Left lung (tissue), 10 donors: ENCODE measurements around the gene YIPF7. TPM values are rescaled to one million over a fixed set of nuclear protein-coding genes. Genes with fewer than 3 reads are reported as not detected.

Experiments
- ATAC-seq: fragments of 200-7000 bp; cut with Tn5 transposase; one replicate; pipeline ENCODE4 v1.9.1; 2020; ENCODE audit warnings: moderate library complexity
- DNase-seq, 4 donors: peaks; one replicate each; pipeline ENCODE4 v3.0.0-alpha.2; 2013 to 2020
- H3K27ac ChIP-seq, 2 donors: fragments of 200-600 bp; sonication (generic) in 1 of 2; one replicate each; pipeline versions ENCODE4 v1.5.0 to v1.8.0; 2020 to 2021
- H3K27me3 ChIP-seq, 2 donors: fragments of 200-600 bp; sonication (generic) in 1 of 2; one replicate each; pipeline versions ENCODE4 v1.5.0 to v1.8.0; 2020 to 2021
- H3K36me3 ChIP-seq, 2 donors: fragments of 200-600 bp; sonication (generic) in 1 of 2; one replicate each; pipeline versions ENCODE4 v1.5.0 to v1.8.0; 2020 to 2021
- H3K4me1 ChIP-seq, 2 donors: fragments of 200-600 bp; one replicate each; pipeline ENCODE4 v1.8.0; 2021
- H3K4me3 ChIP-seq, 2 donors: fragments of 200-600 bp; sonication (generic) in 1 of 2; one replicate each; pipeline versions ENCODE4 v1.5.0 to v1.8.0; 2020 to 2021; ENCODE audit warnings: mild to moderate bottlenecking in 1 of 2
- H3K9me3 ChIP-seq, 2 donors: fragments of 200-600 bp; sonication (generic) in 1 of 2; one replicate each; pipeline versions ENCODE4 v1.5.0 to v1.8.0; 2020 to 2021
- intact Hi-C, 2 donors: fragments of 100-400 bp; cut with DNase I; formaldehyde crosslinking; loops; one replicate each; pipeline versions ENCODE4 v1.11.2 to v1.14.2; 2022
- polyA plus RNA-seq, 6 donors: library from polyadenylated mRNA; unstranded; fragments of 120-200 nt; gene quantifications; one replicate each; pipeline ENCODE4 v1.2.1, GENCODE V29; 2013; ENCODE audit not compliant: insufficient read length in 6 of 6
- total RNA-seq, 2 donors: library from RNA; stranded (reverse); fragmentation: NEBNext Ultra II Directional; extraction: Animal tissue kit (Norgen Biotek cat#: 25700); gene quantifications; one replicate each; pipeline ENCODE4 v1.2.1, GENCODE V29; 2021
- TF ChIP-seq, protein P1 (sequence below), 2 donors: fragments of 200-600 bp; sonication (generic) in 1 of 2; IDR thresholded peaks; one replicate each; pipeline versions ENCODE4 v1.5.0 to v1.8.0; 2021; ENCODE audit warnings: antibody characterized with exemption in 2 of 2
- donor health status: DM: no; HTN: yes; CAD: no.
- donor health status: DM: no; HTN: no; CAD: no.

The YIPF7 gene
- total and polyA plus RNA-seq, 8 donors: 0.20 to 0.48 (median 0.33) TPM; not detected in 3

- no peak overlapping the region for H3K27ac ChIP-seq
- no peaks in the 10 kb centered on the region for H3K9me3 ChIP-seq
- DNase-seq (no peak), ATAC-seq (no peak)
- no peak overlapping the region for H3K4me3 ChIP-seq
- intact Hi-C loops: no loop called here
- TF ChIP-seq, protein P1, sequence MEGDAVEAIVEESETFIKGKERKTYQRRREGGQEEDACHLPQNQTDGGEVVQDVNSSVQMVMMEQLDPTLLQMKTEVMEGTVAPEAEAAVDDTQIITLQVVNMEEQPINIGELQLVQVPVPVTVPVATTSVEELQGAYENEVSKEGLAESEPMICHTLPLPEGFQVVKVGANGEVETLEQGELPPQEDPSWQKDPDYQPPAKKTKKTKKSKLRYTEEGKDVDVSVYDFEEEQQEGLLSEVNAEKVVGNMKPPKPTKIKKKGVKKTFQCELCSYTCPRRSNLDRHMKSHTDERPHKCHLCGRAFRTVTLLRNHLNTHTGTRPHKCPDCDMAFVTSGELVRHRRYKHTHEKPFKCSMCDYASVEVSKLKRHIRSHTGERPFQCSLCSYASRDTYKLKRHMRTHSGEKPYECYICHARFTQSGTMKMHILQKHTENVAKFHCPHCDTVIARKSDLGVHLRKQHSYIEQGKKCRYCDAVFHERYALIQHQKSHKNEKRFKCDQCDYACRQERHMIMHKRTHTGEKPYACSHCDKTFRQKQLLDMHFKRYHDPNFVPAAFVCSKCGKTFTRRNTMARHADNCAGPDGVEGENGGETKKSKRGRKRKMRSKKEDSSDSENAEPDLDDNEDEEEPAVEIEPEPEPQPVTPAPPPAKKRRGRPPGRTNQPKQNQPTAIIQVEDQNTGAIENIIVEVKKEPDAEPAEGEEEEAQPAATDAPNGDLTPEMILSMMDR (IDR thresholded peaks at IDR 0.05): no peak
- H3K27me3 ChIP-seq: no peaks in the 10 kb centered on the region
- no peaks in the 10 kb centered on the region for H3K4me1 ChIP-seq
- H3K36me3 ChIP-seq: no peaks in the 10 kb centered on the region
These were observed 17.1 kb upstream of the YIPF7 start for GRCh38 chr4:44668526-44668925.

DNA sequence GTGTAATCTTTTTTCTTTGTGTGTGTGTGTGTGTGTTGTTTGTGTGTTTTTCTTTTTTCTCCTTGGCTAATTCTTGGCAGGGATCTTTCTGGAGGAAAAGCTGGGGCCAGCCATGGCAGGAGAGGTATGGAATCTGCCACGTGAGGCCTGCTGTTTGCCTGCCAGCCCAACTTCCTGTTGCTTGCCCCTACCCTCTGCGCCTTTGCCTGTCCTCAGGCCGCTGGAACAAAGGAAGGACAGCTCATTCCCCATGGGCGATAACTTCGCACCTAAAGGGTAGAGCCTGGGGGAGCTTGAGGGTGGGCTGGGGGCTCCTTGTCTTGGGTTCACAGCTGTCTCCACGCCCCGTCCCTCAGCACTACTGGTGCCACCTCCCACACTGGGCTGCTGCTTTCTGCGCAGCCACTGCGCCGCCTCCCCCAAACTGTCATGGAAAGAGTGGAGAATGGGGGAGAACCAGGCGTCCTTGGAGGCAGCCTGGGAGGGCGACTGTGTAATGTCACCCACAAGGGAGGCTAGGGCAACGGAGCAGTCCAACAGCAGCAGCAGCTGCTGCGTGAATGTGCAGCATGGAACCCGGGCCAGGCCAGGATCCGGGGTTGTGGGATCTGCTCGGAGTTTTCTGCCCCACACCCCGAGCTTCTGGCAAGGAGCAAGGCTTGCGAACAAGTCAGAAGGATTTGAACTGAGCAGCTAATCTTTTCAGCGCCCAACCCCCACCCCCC, 12.3 kb upstream of the YIPF7 start:
- Histone ChIP-seq H3K36me3 (no peaks in the 10 kb centered on the region), H3K4me3 (no peak overlapping the region), H3K27ac (no peak overlapping the region), H3K9me3 (no peaks in the 10 kb centered on the region), H3K4me1 (no peaks in the 10 kb centered on the region), H3K27me3 (no peaks in the 10 kb centered on the region)
- intact Hi-C loops: no loop called here
- ATAC-seq (no peak), DNase-seq (peak in 1 of 4 donors; percentile 63)
- TF ChIP-seq, protein P1 (IDR thresholded peaks at IDR 0.05): no peak

GRCh38 chr4:44662623-44663005, 11.2 kb upstream of the YIPF7 start:
- Histone ChIP-seq H3K4me1 (no peaks in the 10 kb centered on the region), H3K27me3 (no peaks in the 10 kb centered on the region), H3K4me3 (no peak overlapping the region), H3K36me3 (no peaks in the 10 kb centered on the region), H3K27ac (no peak overlapping the region), H3K9me3 (no peaks in the 10 kb centered on the region)
- DNase-seq (no peak), ATAC-seq (no peak)
- TF ChIP-seq, protein P1 (IDR thresholded peaks at IDR 0.05): no peak
- intact Hi-C loops: no loop called here

DNA sequence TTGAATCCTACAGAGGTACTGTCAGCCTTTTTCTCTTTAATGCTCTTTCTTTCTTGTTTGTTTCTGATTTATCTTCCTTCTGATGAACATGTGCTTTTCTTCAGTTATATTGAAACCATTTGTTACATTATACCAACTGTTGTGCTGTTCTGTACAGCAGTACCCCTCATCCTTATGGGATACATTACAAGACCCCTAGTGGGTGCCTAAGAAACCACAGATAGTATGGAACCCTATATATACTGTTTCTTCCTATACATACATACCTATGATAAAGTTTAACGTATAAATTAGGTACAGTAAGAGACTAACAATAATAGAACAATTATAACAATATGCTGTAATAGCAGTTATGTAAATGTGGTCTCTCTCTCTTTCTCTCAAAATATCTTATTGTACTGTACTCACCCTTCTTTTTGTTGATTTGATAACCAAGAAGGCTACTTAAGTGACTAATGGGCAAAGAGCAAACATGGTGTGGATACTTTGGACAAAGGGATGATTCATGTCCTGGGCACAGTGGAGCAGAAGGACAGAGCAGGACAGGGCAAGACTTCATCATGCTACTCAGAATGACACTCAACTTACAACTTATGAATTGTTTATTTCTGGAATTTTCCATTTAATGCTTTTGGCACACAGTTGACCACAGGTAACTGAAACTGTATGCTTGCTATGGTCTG, 10.7 kb upstream of the YIPF7 start:
- H3K27me3 ChIP-seq: no peaks in the 10 kb centered on the region
- intact Hi-C loops: no loop called here
- no peaks in the 10 kb centered on the region for H3K9me3 ChIP-seq
- no peaks in the 10 kb centered on the region for H3K4me1 ChIP-seq
- no peak for DNase-seq
- ATAC-seq: no peak
- TF ChIP-seq, protein P1 (IDR thresholded peaks at IDR 0.05): no peak
- H3K36me3 ChIP-seq: no peaks in the 10 kb centered on the region
- no peak overlapping the region for H3K4me3 ChIP-seq
- H3K27ac ChIP-seq: no peak overlapping the region

GRCh38 chr4:44660396-44660795, 9.0 kb upstream of the YIPF7 start:
- Histone ChIP-seq H3K4me3 (no peak overlapping the region), H3K27me3 (no peaks in the 10 kb centered on the region), H3K36me3 (no peaks in the 10 kb centered on the region), H3K4me1 (no peaks in the 10 kb centered on the region), H3K27ac (no peak overlapping the region), H3K9me3 (no peaks in the 10 kb centered on the region)
- DNase-seq (no peak), ATAC-seq (no peak)
- intact Hi-C loops: no loop called here
- TF ChIP-seq, protein P1 (IDR thresholded peaks at IDR 0.05): no peak
